Adrenal gland (tissue), 12 donors: ENCODE results near the gene ZNF554. TPM values are rescaled to one million over a fixed set of nuclear protein-coding genes. Genes with fewer than 3 reads are reported as not detected.
A peak's percentile ranks its signal among the peaks of the same experiment; 100 is the strongest.
"Not testable (repeated sequence)": the region's sequence is repeated elsewhere in the genome, so short reads cannot be mapped to it uniquely, and the experiment has no call there.

Source experiments
- DNase-seq, 7 donors: peaks; one replicate each; pipeline ENCODE4 v3.0.0-alpha.2; 2019 to 2020
- H3K27ac ChIP-seq, 5 donors: fragments of 200-600 bp; sonication (generic) in 4 of 5; 1 replicate in 3 of 5; 2 replicates in 2 of 5; pipeline versions ENCODE4 v1.5.1 to v1.8.0; 2016 to 2020; ENCODE audit warnings: mild to moderate bottlenecking in 1 of 5
- H3K27me3 ChIP-seq: fragments of 200-600 bp; 2 replicates; pipeline ENCODE4 v1.8.0; 2021
- H3K36me3 ChIP-seq, 2 donors: fragments of 200-600 bp; replicated peaks in 1 of 2; 1 replicate in 1 of 2; 2 replicates in 1 of 2; pipeline versions ENCODE4 v1.5.1 to v1.8.0; 2018 to 2022
- H3K4me1 ChIP-seq, 2 donors: fragments of 200-600 bp; replicated peaks in 1 of 2; 1 replicate in 1 of 2; 2 replicates in 1 of 2; pipeline versions ENCODE4 v1.5.1 to v1.8.0; 2018 to 2021
- H3K4me3 ChIP-seq, 4 donors: fragments of 200-600 bp; sonication (generic) in 3 of 4; one replicate each; pipeline ENCODE4 v1.5.1; 2016 to 2018
- H3K9me3 ChIP-seq, 3 donors: fragments of 200-600 bp; sonication (generic) in 1 of 3; replicated peaks in 1 of 3; 1 replicate in 2 of 3; 2 replicates in 1 of 3; pipeline versions ENCODE4 v1.5.1 to v1.8.0; 2016 to 2021
- CTCF ChIP-seq, 6 experiments: fragments of 450-650 bp in 4 of 6; fragments of 200-600 bp in 2 of 6; sonication (generic) in 1 of 6; IDR thresholded peaks; 1 replicate in 5 of 6; 2 replicates in 1 of 6; pipeline versions ENCODE4 v1.5.1 to v1.8.0; 2016 to 2021; ENCODE audit warnings: antibody characterized with exemption in 6 of 6, mild to moderate bottlenecking in 2 of 6, moderate library complexity in 1 of 6
- POLR2A ChIP-seq, 2 donors: fragments of 450-650 bp; IDR thresholded peaks; one replicate each; pipeline ENCODE4 v1.6.1; 2017; ENCODE audit warnings: antibody characterized with exemption in 2 of 2, mild to moderate bottlenecking in 2 of 2, moderate library complexity in 1 of 2
- WGBS, 4 donors: extraction: QIAGEN DNeasy Blood & Tissue Kit in 2 of 4; methylation state at CpG; one replicate each; pipeline versions ENCODE4 v1.1.5 to v1.1.7; 2013 to 2017; 5-methylcytosine and 5-hydroxymethylcytosine counted together
- intact Hi-C, 2 donors: fragments of 100-400 bp; cut with DNase I; formaldehyde crosslinking; loops; one replicate each; pipeline versions ENCODE4 v1.14.1 to v1.15.0; 2022 to 2023
- polyA plus RNA-seq, 3 donors: library from polyadenylated mRNA; stranded (reverse); fragments of 200-250 nt in 2 of 3; fragments of 350-450 nt in 1 of 3; fragmentation: Illumina TruSeq in 1 of 3; extraction: RNeasy Lipid Tissue Mini Kit (QIAGEN cat#74804) in 1 of 3; gene quantifications; one replicate each; pipeline ENCODE4 v1.2.3, GENCODE V29; 2013 to 2014
- total RNA-seq, 9 donors: library from RNA; depleted of rRNA in 4 of 9; stranded (reverse); fragments of >200 nt in 4 of 9; fragments of 120-200 nt in 1 of 9; fragmentation: NEBNext Ultra II Directional in 1 of 9; extraction: Animal tissue kit (Norgen Biotek cat#: 25700) in 1 of 9; gene quantifications; one replicate each; pipeline versions ENCODE4 v1.1.0 to v1.2.4, GENCODE V29; 2013 to 2023
- donor health status: healthy with polysubstance abuse.
- donor health status: Bipolar disorder and iron deficiency.
- donor health status: DM: yes; HTN: yes; CAD: no.
- donor health status: DM: no; HTN: no; CAD: no.
- donor health status: DM: no; HTN: no; CAD: no.
- donor health status: DM: yes; HTN: yes; CAD: no.

ZNF554 gene
- total and polyA plus RNA-seq, 12 donors, result 1.6 to 6.9 (median 3.9) TPM

GRCh38 chr19:2869618-2870017 is 50.0 kb downstream of the ZNF554 start:
- TF ChIP-seq CTCF (IDR thresholded peaks at IDR 0.05) (no peak), POLR2A (IDR thresholded peaks at IDR 0.05) (no peak)
- no peak overlapping the region for H3K4me3 ChIP-seq
- intact Hi-C loops, result loop anchor here (5.0 to 10.0 kb wide), 2 partner anchors 222 to 225 kb away; no protein-coding TSS in a partner anchor
- no peak for DNase-seq
- H3K27me3 ChIP-seq, result no peaks in the 10 kb centered on the region
- H3K9me3 ChIP-seq, result no peaks in the 10 kb centered on the region
- WGBS, 4 donors, result 77 to 87% (median 84%) methylated on average over 8 to 10 of the region's 10 CpGs
- no peaks in the 10 kb centered on the region for H3K36me3 ChIP-seq
- no peaks in the 10 kb centered on the region for H3K4me1 ChIP-seq
- no peak overlapping the region for H3K27ac ChIP-seq

DNA sequence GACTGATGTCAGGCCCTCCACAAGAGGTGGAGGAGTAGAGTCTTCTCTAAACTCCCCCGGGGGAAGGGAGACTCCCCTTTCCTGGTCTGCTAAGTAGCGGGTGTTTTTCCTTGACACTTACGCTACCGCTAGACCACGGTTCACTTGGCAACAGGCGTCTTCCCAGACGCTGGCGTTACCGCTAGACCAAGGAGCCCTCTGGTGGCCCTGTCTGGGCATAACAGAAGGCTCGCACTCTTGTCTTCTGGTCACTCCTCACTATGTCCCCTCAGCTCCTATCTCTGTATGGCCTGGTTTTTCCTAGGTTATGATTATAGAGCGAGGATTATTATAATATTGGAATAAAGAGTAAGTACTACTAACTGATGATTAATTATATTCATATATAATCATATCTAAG is 52.5 kb downstream of the ZNF554 start:
- peak in 3 of 7 donors; percentile 26 to 54 (median 28) for DNase-seq
- not testable (repeated sequence) for H3K9me3 ChIP-seq, H3K4me3 ChIP-seq, H3K4me1 ChIP-seq, H3K27me3 ChIP-seq, H3K27ac ChIP-seq, H3K36me3 ChIP-seq
- peak in 5 of 6 experiments; percentile 30 to 64 (median 53) for TF ChIP-seq CTCF (IDR thresholded peaks at IDR 0.05)
- WGBS, 4 donors, result 8 to 25% (median 14%) methylated on average over 1 to 10 of the region's 11 CpGs
- intact Hi-C loops, result loop anchor here in 1 of 2 donors (10.0 kb wide), 1 partner anchor 227 kb away; no protein-coding TSS in a partner anchor

DNA sequence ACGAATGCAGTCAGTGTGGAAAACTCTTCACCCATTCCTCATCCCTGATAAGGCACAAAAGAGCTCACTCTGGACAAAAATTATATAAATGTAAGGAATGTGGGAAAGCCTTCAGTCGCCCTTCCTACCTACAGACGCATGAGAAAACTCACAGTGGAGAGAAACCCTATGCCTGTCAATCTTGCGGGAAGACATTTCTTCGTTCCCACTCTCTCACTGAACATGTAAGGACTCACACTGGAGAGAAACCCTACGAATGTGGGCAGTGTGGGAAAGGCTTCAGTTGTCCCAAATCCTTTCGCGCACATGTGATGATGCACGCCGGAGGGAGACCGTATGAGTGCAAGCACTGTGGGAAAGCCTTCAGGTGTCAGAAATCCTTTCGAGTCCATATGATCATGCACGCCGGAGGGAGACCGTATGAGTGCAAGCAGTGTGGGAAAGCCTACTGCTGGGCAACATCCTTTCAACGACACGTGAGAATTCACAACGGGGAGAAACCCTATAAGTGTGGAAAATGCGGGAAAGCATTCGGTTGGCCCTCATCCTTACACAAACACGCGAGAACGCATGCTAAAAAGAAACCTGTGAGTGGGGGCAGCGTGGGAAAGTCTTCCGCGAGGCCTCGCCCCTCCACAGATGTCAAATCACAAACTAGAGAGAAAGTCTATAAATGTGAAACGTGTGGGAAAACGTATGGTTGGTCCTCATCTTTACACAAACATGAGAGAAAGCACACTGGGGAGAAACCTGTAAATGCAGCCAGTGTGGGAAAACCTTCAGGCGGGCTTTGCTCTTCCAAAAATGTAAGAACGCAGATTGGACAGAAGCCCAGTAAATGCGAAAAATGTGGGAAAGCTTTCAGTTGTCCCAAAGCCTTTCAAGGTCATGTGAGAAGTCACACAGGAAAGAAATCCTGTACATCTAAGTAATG is 58.0 kb downstream of the ZNF554 start:
- intact Hi-C loops, result loop anchor here in 1 of 2 donors (10.0 kb wide), 1 partner anchor 233 kb away; no protein-coding TSS in a partner anchor
- no peak for TF ChIP-seq CTCF (IDR thresholded peaks at IDR 0.05)
- TF ChIP-seq POLR2A (IDR thresholded peaks at IDR 0.05), result no peak
- H3K36me3 ChIP-seq, result no peaks in the 10 kb centered on the region
- DNase-seq, result no peak
- peaks cover 0 to 12% (median 0%) of the 10 kb centered on the region in 3 donors for H3K9me3 ChIP-seq
- no peak overlapping the region for H3K27ac ChIP-seq
- WGBS, 4 donors, result 85 to 86% (median 86%) methylated on average over 32 of the region's 32 CpGs
- no peaks in the 10 kb centered on the region for H3K4me1 ChIP-seq
- no peak overlapping the region for H3K4me3 ChIP-seq
- no peaks in the 10 kb centered on the region for H3K27me3 ChIP-seq

- H3K9me3 ChIP-seq, result no peaks in the 10 kb centered on the region
- intact Hi-C loops, result loop anchor here (10.0 kb wide), 2 partner anchors 61 to 281 kb away; partner anchors contain the start of gene ZNF77 (in 2 of the 2)
- no peaks in the 10 kb centered on the region for H3K36me3 ChIP-seq
- no peak for TF ChIP-seq POLR2A (IDR thresholded peaks at IDR 0.05)
- no peak for TF ChIP-seq CTCF (IDR thresholded peaks at IDR 0.05)
- no peak overlapping the region for H3K27ac ChIP-seq
- H3K4me1 ChIP-seq, result no peaks in the 10 kb centered on the region
- 78 to 89% (median 84%) methylated on average over 14 of the region's 14 CpGs for WGBS, 4 donors
- no peaks in the 10 kb centered on the region for H3K27me3 ChIP-seq
- DNase-seq, result no peak
- no peak overlapping the region for H3K4me3 ChIP-seq
Measured at GRCh38 chr19:2883686-2884439, 64.2 kb downstream of the ZNF554 start.
